Loucy (cell line): ENCODE results near the gene HOXA3.

Experiments used
- H2AFZ ChIP-seq: fragments of 200-600 bp; sonication (generic); 2 replicates; pipeline ENCODE4 v1.6.0; 2016; ENCODE audit warnings: antibody characterized with exemption, mild to moderate bottlenecking, low read length, moderate library complexity
- H3F3A ChIP-seq: fragments of 200-600 bp; 2 replicates; pipeline ENCODE4 v1.6.0; 2016; ENCODE audit warnings: antibody characterized with exemption, low read depth, mild to moderate bottlenecking
- H3K27me3 ChIP-seq: fragments of 200-600 bp; sonication (generic); 2 replicates; pipeline ENCODE4 v1.6.1; 2014; ENCODE audit warnings: low read length, mild to moderate bottlenecking; ENCODE audit not compliant: insufficient read depth, poor library complexity, severe bottlenecking
- H3K36me3 ChIP-seq: fragments of 200-600 bp; sonication (generic); 2 replicates; pipeline ENCODE4 v1.6.1; 2016; ENCODE audit warnings: low read length; ENCODE audit not compliant: insufficient read depth
- H3K4me1 ChIP-seq: fragments of 200-600 bp; sonication (generic); 2 replicates; pipeline ENCODE4 v1.5.1; 2014; ENCODE audit warnings: low read length, mild to moderate bottlenecking; ENCODE audit not compliant: insufficient read depth, poor library complexity, severe bottlenecking
- H3K4me2 ChIP-seq: fragments of 200-600 bp; sonication (generic); 2 replicates; pipeline ENCODE4 v1.6.0; 2014; ENCODE audit warnings: antibody characterized with exemption, low read length, low read depth, mild to moderate bottlenecking; ENCODE audit not compliant: poor library complexity, severe bottlenecking
- H3K4me3 ChIP-seq: fragments of 200-600 bp; sonication (generic); 2 replicates; pipeline ENCODE4 v1.5.1; 2014; ENCODE audit warnings: low read length, mild to moderate bottlenecking, mixed read lengths; ENCODE audit not compliant: poor library complexity, severe bottlenecking
- H3K79me2 ChIP-seq: fragments of 200-600 bp; sonication (generic); 2 replicates; pipeline ENCODE4 v1.6.1; 2014; ENCODE audit warnings: low read length; ENCODE audit not compliant: insufficient read depth
- H3K9ac ChIP-seq: fragments of 200-600 bp; sonication (generic); 2 replicates; pipeline ENCODE4 v1.6.0; 2014; ENCODE audit warnings: mild to moderate bottlenecking, low read depth, low read length, moderate library complexity; ENCODE audit not compliant: poor library complexity, severe bottlenecking
- H3K9me2 ChIP-seq: fragments of 200-600 bp; sonication (generic); replicated peaks from 2 replicates; pipeline ENCODE4 v1.6.1; 2016; ENCODE audit warnings: low read depth, low read length, mixed read lengths
- H3K9me3 ChIP-seq: fragments of 200-600 bp; sonication (generic); 2 replicates; pipeline ENCODE4 v1.6.1; 2014; ENCODE audit warnings: mild to moderate bottlenecking, antibody characterized with exemption, low read length, low read depth; ENCODE audit not compliant: insufficient read depth
- H4K20me1 ChIP-seq: fragments of 200-600 bp; sonication (generic); 2 replicates; pipeline ENCODE4 v1.6.0; 2014; ENCODE audit warnings: antibody characterized with exemption, low read length, mild to moderate bottlenecking; ENCODE audit not compliant: insufficient read depth, poor library complexity, severe bottlenecking
- EZH2phosphoT487 ChIP-seq: fragments of 200-600 bp; IDR thresholded peaks from 2 replicates; pipeline ENCODE4 v1.6.1; 2018; ENCODE audit warnings: antibody characterized with exemption, mild to moderate bottlenecking, moderate library complexity, borderline replicate concordance
- TF ChIP-seq, protein P1 (sequence below): fragments of 200-600 bp; sonication (generic); conservative IDR thresholded peaks from 2 replicates; pipeline ENCODE4 v1.5.1; 2014; ENCODE audit warnings: mild to moderate bottlenecking, antibody characterized with exemption, low read length

The HOXA3 gene

DNA sequence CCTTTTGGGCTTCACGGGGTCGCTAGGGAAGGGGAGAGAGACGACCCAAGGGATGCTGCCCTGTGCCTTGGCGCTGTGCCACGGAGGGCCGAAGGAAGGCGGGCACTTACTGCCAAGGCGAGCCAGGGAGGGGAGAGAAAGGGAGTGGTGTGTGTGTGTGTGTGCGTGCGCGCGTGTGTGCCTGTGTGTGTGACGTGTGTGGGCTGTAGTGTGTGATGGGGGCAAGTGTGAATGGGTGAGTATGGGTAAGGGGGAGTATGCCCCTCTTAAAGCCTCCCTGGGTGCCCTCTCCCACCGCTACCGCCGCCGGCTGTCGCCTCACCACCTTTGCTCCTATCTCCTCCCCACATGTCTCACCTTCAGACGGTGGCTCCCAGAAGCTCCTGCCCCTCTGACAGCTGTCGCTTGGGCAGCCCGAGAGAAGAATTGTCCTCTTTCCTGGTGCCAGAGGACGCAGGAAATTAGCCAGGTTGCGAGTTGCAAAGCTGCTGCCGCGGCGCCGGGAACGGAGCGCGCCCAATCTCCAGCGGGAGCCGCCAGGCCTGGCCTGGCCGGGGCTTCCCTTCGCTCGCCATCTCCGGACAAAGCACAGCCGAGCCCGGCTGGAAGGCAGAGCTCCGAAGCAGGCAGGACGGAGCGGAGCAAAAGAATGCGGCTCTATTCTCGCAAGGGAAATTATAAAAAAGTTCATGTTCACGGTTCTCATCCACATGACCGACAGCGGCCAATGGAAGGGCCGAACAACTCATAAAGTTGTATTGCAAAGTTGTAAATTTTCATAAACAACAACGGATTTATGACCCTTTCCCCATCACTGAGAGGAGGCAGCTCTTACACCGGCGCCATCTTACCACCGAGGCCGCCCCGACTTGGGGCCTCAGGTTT lies at the start of gene HOXA3:
Gene HOXA3, minus strand, starts transcription at position 653 of the 885 bp plus-strand sequence. CDS start 41,943 bp downstream, outside the sequence.
- Histone ChIP-seq H3K4me3 (peak within 1 kb of the TSS; percentile 94), H3K27me3 (peaks cover 35% of the 10 kb centered on the region), H3F3A (no peaks in the 10 kb centered on the region), H3K79me2 (peaks cover 100% of the 10 kb centered on the region), H3K9me3 (no peaks in the 10 kb centered on the region), H3K4me2 (peak within 1 kb of the TSS; percentile 91), H2AFZ (no peak within 1 kb of the TSS), H3K4me1 (peaks cover 25% of the 10 kb centered on the region), H3K36me3 (peaks cover 29% of the 10 kb centered on the region), H3K9ac (peak within 1 kb of the TSS; percentile 99), H4K20me1 (peaks cover 49% of the 10 kb centered on the region), H3K9me2 (no peaks in the 10 kb centered on the region)
- TF ChIP-seq EZH2phosphoT487, result no peak
- TF ChIP-seq, protein P1, sequence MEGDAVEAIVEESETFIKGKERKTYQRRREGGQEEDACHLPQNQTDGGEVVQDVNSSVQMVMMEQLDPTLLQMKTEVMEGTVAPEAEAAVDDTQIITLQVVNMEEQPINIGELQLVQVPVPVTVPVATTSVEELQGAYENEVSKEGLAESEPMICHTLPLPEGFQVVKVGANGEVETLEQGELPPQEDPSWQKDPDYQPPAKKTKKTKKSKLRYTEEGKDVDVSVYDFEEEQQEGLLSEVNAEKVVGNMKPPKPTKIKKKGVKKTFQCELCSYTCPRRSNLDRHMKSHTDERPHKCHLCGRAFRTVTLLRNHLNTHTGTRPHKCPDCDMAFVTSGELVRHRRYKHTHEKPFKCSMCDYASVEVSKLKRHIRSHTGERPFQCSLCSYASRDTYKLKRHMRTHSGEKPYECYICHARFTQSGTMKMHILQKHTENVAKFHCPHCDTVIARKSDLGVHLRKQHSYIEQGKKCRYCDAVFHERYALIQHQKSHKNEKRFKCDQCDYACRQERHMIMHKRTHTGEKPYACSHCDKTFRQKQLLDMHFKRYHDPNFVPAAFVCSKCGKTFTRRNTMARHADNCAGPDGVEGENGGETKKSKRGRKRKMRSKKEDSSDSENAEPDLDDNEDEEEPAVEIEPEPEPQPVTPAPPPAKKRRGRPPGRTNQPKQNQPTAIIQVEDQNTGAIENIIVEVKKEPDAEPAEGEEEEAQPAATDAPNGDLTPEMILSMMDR, result no peak

DNA sequence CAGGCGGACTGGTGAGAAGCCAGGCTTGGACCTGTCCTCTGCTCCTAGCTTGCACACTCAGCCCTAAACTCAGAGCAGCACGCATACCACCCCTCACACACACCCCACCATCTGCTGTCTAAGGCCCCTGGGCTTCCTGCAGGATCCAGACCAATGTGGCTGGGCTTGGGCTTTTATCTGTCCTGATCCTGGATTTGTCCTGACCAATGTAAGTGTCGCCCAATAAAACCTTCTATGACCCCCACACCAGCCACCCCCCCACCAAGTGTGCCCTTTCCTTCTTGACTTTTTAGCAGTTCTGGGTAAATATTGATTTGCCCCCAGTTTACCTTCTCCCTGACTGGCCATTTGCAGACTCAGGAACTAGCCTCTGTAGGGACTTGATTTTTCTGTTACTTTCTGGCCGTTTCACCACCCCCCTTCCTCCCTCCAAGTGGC lies 49.2 kb upstream of the HOXA3 start:
- no peaks in the 10 kb centered on the region for H3K9me3 ChIP-seq
- no peaks in the 10 kb centered on the region for H3K9me2 ChIP-seq
- H3K4me3 ChIP-seq, result peak overlapping the region; percentile 92
- H2AFZ ChIP-seq, result peak overlapping the region; percentile 63; the same call in 1 of the 2 replicates
- H3K4me2 ChIP-seq, result peak overlapping the region; percentile 90
- TF ChIP-seq, protein P1, result no peak
- TF ChIP-seq EZH2phosphoT487, result no peak
- H3K27me3 ChIP-seq, result no peaks in the 10 kb centered on the region
- H3K79me2 ChIP-seq, result peaks cover 60% of the 10 kb centered on the region
- H3K4me1 ChIP-seq, result peaks cover 26% of the 10 kb centered on the region
- H3F3A ChIP-seq, result 0 out of 2 replicates have a peak, but pooled peaks cover under 1% of the 10 kb centered on the region
- no peaks in the 10 kb centered on the region; the same call in 1 of the 2 replicates for H3K36me3 ChIP-seq
- H4K20me1 ChIP-seq, result peaks cover 26% of the 10 kb centered on the region
- H3K9ac ChIP-seq, result peak overlapping the region; percentile 85

DNA sequence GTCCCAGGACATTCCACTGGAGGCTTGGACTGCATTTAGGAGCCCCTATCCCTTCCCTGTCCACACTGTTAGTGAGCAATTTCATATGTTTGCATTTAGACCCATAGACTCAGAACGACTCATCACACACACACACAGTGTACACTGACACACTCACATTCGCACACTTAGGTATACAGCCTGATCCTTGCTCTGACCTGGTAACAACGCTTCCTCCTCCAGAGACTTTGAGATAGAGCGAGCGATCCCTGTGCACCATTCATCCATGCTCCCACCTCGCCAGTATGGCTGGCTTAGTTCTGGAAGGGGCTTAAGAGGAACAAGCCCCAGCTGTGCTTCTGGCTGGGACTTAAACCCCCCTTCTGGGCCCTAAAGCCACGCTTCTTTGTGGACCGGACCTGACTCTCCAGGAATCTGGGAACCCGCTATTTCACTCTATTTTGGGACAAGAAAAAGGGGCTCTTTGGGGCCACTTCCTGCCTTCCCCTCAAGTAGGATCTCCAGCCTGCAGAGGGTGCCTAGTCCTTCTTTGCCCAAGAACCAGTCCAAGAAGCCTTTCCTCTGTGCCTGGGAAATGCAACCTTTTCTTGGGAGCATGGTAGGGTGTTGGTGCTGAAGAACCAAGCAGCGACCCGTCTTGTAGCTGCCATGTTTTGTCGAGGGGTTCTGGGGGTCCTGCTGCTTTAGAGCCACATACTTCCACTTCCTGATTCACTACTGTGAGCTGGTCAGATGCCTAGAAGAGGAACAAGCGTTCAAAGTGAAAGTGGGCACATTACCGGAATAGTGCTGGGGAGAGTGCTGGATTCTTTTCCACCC lies 48.6 kb upstream of the HOXA3 start:
- H3K27me3 ChIP-seq, result no peaks in the 10 kb centered on the region
- H3K9ac ChIP-seq, result peak overlapping the region; percentile 85
- H3K79me2 ChIP-seq, result peaks cover 67% of the 10 kb centered on the region
- peaks cover 29% of the 10 kb centered on the region for H3K4me1 ChIP-seq
- peak overlapping the region; percentile 63 for H2AFZ ChIP-seq
- H3K36me3 ChIP-seq, result no peaks in the 10 kb centered on the region; the same call in 1 of the 2 replicates
- H4K20me1 ChIP-seq, result peaks cover 31% of the 10 kb centered on the region
- H3K4me2 ChIP-seq, result peak overlapping the region; percentile 90
- H3K9me2 ChIP-seq, result no peaks in the 10 kb centered on the region
- H3F3A ChIP-seq, result 0 out of 2 replicates have a peak, but pooled peaks cover 4% of the 10 kb centered on the region
- peak overlapping the region; percentile 92 for H3K4me3 ChIP-seq
- H3K9me3 ChIP-seq, result no peaks in the 10 kb centered on the region
- no peak for TF ChIP-seq EZH2phosphoT487
- TF ChIP-seq, protein P1, result peak; percentile 23; the same call in 1 of the 2 replicates
